Fibroblast of the aortic adventitia (primary cell): Measurements from ENCODE around the gene TTYH2. TPM values are rescaled to one million over a fixed set of nuclear protein-coding genes. Genes with fewer than 3 reads are reported as not detected.

ENCODE experiments used
- DNase-seq: peaks from one replicate; pipeline ENCODE4 v3.0.0-alpha.2; 2010; ENCODE audit warnings: low read depth
- H3K4me3 ChIP-seq: 2 replicates; pipeline ENCODE4 v1.5.1; 2011; ENCODE audit warnings: low read depth, mild to moderate bottlenecking, control low read depth, low read length, moderate library complexity
- CTCF ChIP-seq: IDR thresholded peaks from 2 replicates; pipeline ENCODE4 v1.5.1; 2011; ENCODE audit warnings: mild to moderate bottlenecking, low read length, control low read depth, inconsistent platforms; ENCODE audit not compliant: insufficient read depth
- total RNA-seq: library from RNA; depleted of rRNA; stranded (reverse); fragments of >200 nt; gene quantifications from 2 replicates; pipeline ENCODE4 v1.2.3, GENCODE V29; 2012; ENCODE audit warnings: low replicate concordance

Gene TTYH2
- total RNA-seq, 1 donor: 0.54 TPM

GRCh38 chr17:74201250-74201649, 12.1 kb upstream of the TTYH2 start:
- TF ChIP-seq CTCF: no peak
- peak; percentile 40 for DNase-seq
- no peak overlapping the region for H3K4me3 ChIP-seq

GRCh38 chr17:74201948-74202347, 11.4 kb upstream of the TTYH2 start:
- TF ChIP-seq CTCF: no peak
- DNase-seq: no peak
- no peak overlapping the region for H3K4me3 ChIP-seq

- DNase-seq: no peak
- H3K4me3 ChIP-seq: peak overlapping the region; percentile 44
- no peak for TF ChIP-seq CTCF
Observed at GRCh38 chr17:74202938-74203337, 10.4 kb upstream of the TTYH2 start.

GRCh38 chr17:74203439-74204240, 9.7 kb upstream of the TTYH2 start, which contains the start of gene RPL38:
Gene RPL38, plus strand, starts transcription at chr17:74203678. Its CDS starts 278 bp downstream, at chr17:74203956.
- peak; percentile 96 for TF ChIP-seq CTCF
- DNase-seq: peak; percentile 98
- peak within 1 kb of the TSS; percentile 77 for H3K4me3 ChIP-seq

- no peak for TF ChIP-seq CTCF
- H3K4me3 ChIP-seq: peak overlapping the region; percentile 77
- DNase-seq: no peak
Observed at GRCh38 chr17:74204474-74204873, 8.9 kb upstream of the TTYH2 start.

- TF ChIP-seq CTCF: no peak
- H3K4me3 ChIP-seq: peak overlapping the region; percentile 77
- no peak for DNase-seq
Observed at GRCh38 chr17:74205274-74205673, 8.1 kb upstream of the TTYH2 start.
